Hepatocyte (in vitro differentiated cells): ENCODE results near the gene OR2H1. TPM values are rescaled to one million over a fixed set of nuclear protein-coding genes. Genes with fewer than 3 reads are reported as not detected.

ENCODE experiments used
- DNase-seq: peaks from one replicate; pipeline ENCODE4 v3.0.0-alpha.2; 2016; ENCODE audit warnings: low spot score
- H2AFZ ChIP-seq: fragments of 200-600 bp; sonication (generic); 2 replicates; pipeline ENCODE4 v1.6.0; 2016; ENCODE audit warnings: antibody characterized with exemption, mild to moderate bottlenecking
- H3K27ac ChIP-seq: fragments of 200-600 bp; sonication (generic); 2 replicates; pipeline ENCODE4 v1.5.1; 2016; ENCODE audit warnings: mild to moderate bottlenecking
- H3K27me3 ChIP-seq: fragments of 200-600 bp; sonication (generic); 2 replicates; pipeline ENCODE4 v1.6.1; 2016
- H3K36me3 ChIP-seq: fragments of 200-600 bp; sonication (generic); replicated peaks from 2 replicates; pipeline ENCODE4 v1.5.1; 2016; ENCODE audit warnings: low read depth; ENCODE audit not compliant: insufficient read depth
- H3K4me1 ChIP-seq: fragments of 200-600 bp; sonication (generic); 2 replicates; pipeline ENCODE4 v1.5.1; 2016; ENCODE audit warnings: mild to moderate bottlenecking, moderate library complexity; ENCODE audit not compliant: insufficient read depth
- H3K4me2 ChIP-seq: fragments of 200-600 bp; sonication (generic); 2 replicates; pipeline ENCODE4 v1.6.0; 2016
- H3K4me3 ChIP-seq: fragments of 200-600 bp; sonication (generic); 2 replicates; pipeline ENCODE4 v1.5.1; 2016; ENCODE audit warnings: mild to moderate bottlenecking
- H3K79me2 ChIP-seq: fragments of 200-600 bp; sonication (generic); 2 replicates; pipeline ENCODE4 v1.6.0; 2017; ENCODE audit warnings: mild to moderate bottlenecking
- H3K9me2 ChIP-seq: fragments of 200-600 bp; sonication (generic); replicated peaks from 2 replicates; pipeline ENCODE4 v1.6.0; 2017; ENCODE audit warnings: mild to moderate bottlenecking; ENCODE audit not compliant: insufficient read depth
- H3K9me3 ChIP-seq: fragments of 200-600 bp; sonication (generic); 2 replicates; pipeline ENCODE4 v1.5.1; 2016; ENCODE audit warnings: low read depth, mild to moderate bottlenecking
- H4K20me1 ChIP-seq: fragments of 200-600 bp; sonication (generic); 2 replicates; pipeline ENCODE4 v1.6.0; 2016; ENCODE audit warnings: mild to moderate bottlenecking; ENCODE audit not compliant: insufficient read depth, poor library complexity, severe bottlenecking
- EZH2 ChIP-seq: fragments of 200-600 bp; sonication (generic); IDR thresholded peaks from 2 replicates; pipeline ENCODE4 v1.6.1; 2016; ENCODE audit warnings: antibody characterized with exemption, mild to moderate bottlenecking, borderline replicate concordance
- EZH2phosphoT487 ChIP-seq: fragments of 200-600 bp; sonication (generic); IDR thresholded peaks from one replicate; pipeline ENCODE4 v1.6.1; 2018; ENCODE audit warnings: antibody characterized with exemption, mild to moderate bottlenecking, low read depth, moderate library complexity; ENCODE audit not compliant: unreplicated experiment, severe bottlenecking
- WGBS: methylation state at CpG from one replicate; pipeline ENCODE4 v1.1.6; 2016; ENCODE audit warnings: low lambda C conversion rate; ENCODE audit errors: missing lambda C conversion rate; 5-methylcytosine and 5-hydroxymethylcytosine counted together
- polyA plus RNA-seq: library from polyadenylated mRNA; unstranded; fragments of >200 nt; fragmentation: Nextera tagmentation; extraction: Ambion mirVana; gene quantifications from 2 replicates; pipeline ENCODE4 v1.2.1, GENCODE V29; 2016
- total RNA-seq: library from RNA; depleted of rRNA; stranded (reverse); fragments of >200 nt; gene quantifications from 2 replicates; pipeline ENCODE4 v1.2.3, GENCODE V29; 2014
- TF ChIP-seq, protein P1 (sequence below): fragments of 200-600 bp; sonication (generic); IDR thresholded peaks from 2 replicates; pipeline ENCODE4 v1.5.1; 2016; ENCODE audit warnings: antibody characterized with exemption, mild to moderate bottlenecking; ENCODE audit not compliant: poor library complexity

Gene OR2H1
- total RNA-seq: not detected in 2 replicates
- polyA plus RNA-seq: not detected in 2 replicates

DNA sequence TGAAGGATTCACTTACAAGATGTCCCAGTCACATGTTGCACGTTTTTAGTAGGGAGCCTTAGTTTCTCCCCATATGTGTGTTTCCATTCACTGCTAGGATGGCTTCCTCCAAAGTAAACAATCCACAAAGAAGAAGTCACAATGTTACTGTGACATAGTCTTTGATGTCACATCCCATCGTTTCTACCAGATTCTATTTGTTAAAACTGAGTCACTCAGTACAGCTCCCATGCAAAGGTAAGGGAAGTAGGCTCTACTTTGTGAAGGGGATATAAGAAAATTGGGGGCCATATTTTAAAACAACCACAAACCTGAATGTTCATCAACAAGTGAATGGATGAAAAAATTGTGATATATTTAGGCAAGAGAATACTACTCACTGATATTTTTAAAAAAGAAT, at the start of gene OR2H1, which contains the start of gene OR11A1:
Gene OR2H1 (plus strand): TSS at position 185 of the 400 bp plus-strand sequence. CDS start 4,615 bp downstream, outside the sequence.
Gene OR11A1 (minus strand): TSS at position 101 of the 400 bp plus-strand sequence. CDS start 29,430 bp downstream, outside the sequence.
- no peak for TF ChIP-seq EZH2
- TF ChIP-seq, protein P1, sequence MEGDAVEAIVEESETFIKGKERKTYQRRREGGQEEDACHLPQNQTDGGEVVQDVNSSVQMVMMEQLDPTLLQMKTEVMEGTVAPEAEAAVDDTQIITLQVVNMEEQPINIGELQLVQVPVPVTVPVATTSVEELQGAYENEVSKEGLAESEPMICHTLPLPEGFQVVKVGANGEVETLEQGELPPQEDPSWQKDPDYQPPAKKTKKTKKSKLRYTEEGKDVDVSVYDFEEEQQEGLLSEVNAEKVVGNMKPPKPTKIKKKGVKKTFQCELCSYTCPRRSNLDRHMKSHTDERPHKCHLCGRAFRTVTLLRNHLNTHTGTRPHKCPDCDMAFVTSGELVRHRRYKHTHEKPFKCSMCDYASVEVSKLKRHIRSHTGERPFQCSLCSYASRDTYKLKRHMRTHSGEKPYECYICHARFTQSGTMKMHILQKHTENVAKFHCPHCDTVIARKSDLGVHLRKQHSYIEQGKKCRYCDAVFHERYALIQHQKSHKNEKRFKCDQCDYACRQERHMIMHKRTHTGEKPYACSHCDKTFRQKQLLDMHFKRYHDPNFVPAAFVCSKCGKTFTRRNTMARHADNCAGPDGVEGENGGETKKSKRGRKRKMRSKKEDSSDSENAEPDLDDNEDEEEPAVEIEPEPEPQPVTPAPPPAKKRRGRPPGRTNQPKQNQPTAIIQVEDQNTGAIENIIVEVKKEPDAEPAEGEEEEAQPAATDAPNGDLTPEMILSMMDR: no peak
- Histone ChIP-seq H3K4me2 (no peak within 1 kb of the TSS), H3K27ac (no peak within 1 kb of the TSS), H3K4me1 (no peaks in the 10 kb centered on the region), H3K79me2 (no peaks in the 10 kb centered on the region), H3K9me2 (no peaks in the 10 kb centered on the region), H3K27me3 (peaks cover 3% of the 10 kb centered on the region), H3K36me3 (no peaks in the 10 kb centered on the region), H3K4me3 (no peak within 1 kb of the TSS), H4K20me1 (no peaks in the 10 kb centered on the region), H2AFZ (no peak within 1 kb of the TSS), H3K9me3 (no peaks in the 10 kb centered on the region)
- DNase-seq: no peak
- 87% methylated on average over 2 of the region's 2 CpGs for WGBS

DNA sequence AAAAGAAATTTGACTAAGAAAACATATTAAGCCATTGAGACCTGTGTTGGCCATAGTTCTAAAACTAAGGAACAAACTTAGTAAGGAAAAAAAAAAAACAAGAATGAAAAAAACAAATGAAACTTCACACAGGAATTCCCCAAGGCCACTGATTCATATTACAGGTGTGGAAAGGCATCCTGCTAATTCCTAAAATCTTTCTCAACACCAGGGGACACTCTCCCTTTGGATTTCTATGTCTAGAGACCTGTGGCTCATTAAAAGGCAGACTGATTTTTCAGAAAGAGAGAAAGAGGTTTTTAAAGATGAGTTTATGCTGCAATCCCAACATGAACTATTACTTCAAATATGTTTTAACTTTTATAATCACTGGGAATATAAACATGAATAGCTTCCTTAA, 42.4 kb upstream of the OR2H1 start, which contains the start of gene OR12D1:
Gene OR12D1 (plus strand): TSS at position 341 of the 400 bp plus-strand sequence.
- Histone ChIP-seq H3K36me3 (no peaks in the 10 kb centered on the region), H3K9me2 (no peaks in the 10 kb centered on the region), H3K27me3 (no peaks in the 10 kb centered on the region), H2AFZ (no peak within 1 kb of the TSS), H3K9me3 (no peaks in the 10 kb centered on the region), H3K79me2 (no peaks in the 10 kb centered on the region), H3K27ac (no peak within 1 kb of the TSS), H4K20me1 (no peaks in the 10 kb centered on the region), H3K4me3 (no peak within 1 kb of the TSS), H3K4me2 (no peak within 1 kb of the TSS), H3K4me1 (no peaks in the 10 kb centered on the region)
- TF ChIP-seq, protein P1: no peak
- TF ChIP-seq EZH2phosphoT487: no peak
- no peak for TF ChIP-seq EZH2
- peak; percentile 6 for DNase-seq

- Histone ChIP-seq H2AFZ (no peak overlapping the region), H3K4me1 (no peaks in the 10 kb centered on the region), H3K9me2 (no peaks in the 10 kb centered on the region), H3K27me3 (no peaks in the 10 kb centered on the region), H3K4me2 (no peak overlapping the region), H3K9me3 (no peaks in the 10 kb centered on the region), H3K36me3 (no peaks in the 10 kb centered on the region), H4K20me1 (no peaks in the 10 kb centered on the region), H3K27ac (no peak overlapping the region), H3K4me3 (no peak overlapping the region), H3K79me2 (no peaks in the 10 kb centered on the region)
- no peak for DNase-seq
- 77% methylated on average over 3 of the region's 3 CpGs for WGBS
- TF ChIP-seq, protein P1: no peak
- no peak for TF ChIP-seq EZH2
- no peak for TF ChIP-seq EZH2phosphoT487
Measured at GRCh38 chr6:29419516-29419915, 37.4 kb upstream of the OR2H1 start.

DNA sequence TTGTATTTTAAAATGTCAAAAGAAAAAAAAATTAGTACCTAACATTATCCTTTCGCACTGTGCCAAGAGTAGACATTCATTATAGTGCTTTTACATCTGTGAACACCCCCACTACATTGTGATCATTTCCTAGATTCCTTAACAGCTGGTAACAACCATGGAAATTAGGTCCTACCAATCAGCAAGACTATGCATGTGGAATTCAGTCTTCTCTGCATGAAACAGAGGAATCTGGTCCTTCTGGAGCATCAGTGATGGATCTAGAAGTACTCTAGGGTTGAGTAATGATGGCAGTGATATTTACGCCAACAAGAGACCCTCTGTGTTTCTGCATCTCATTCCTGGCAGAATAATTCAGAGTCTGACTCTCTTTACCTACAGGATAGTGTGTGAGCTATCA, 32.8 kb upstream of the OR2H1 start:
- Histone ChIP-seq H2AFZ (no peak overlapping the region), H3K4me3 (no peak overlapping the region), H3K27ac (no peak overlapping the region), H3K27me3 (no peaks in the 10 kb centered on the region), H3K79me2 (no peaks in the 10 kb centered on the region), H3K36me3 (no peaks in the 10 kb centered on the region), H3K4me1 (no peaks in the 10 kb centered on the region), H4K20me1 (no peaks in the 10 kb centered on the region), H3K9me3 (no peaks in the 10 kb centered on the region), H3K9me2 (no peaks in the 10 kb centered on the region), H3K4me2 (no peak overlapping the region)
- TF ChIP-seq EZH2: no peak
- TF ChIP-seq, protein P1: no peak
- no peak for TF ChIP-seq EZH2phosphoT487
- WGBS: 95% methylated on average over 2 of the region's 2 CpGs
- no peak for DNase-seq
